Gastrocnemius medialis (tissue), 4 donors: ENCODE data around the gene CD2AP.

Experiments used
- POLR2A ChIP-seq, 2 donors: fragments of 450-650 bp; IDR thresholded peaks; one replicate each; pipeline ENCODE4 v1.6.1; 2017; ENCODE audit warnings: antibody characterized with exemption in 2 of 2, mild to moderate bottlenecking in 2 of 2, moderate library complexity in 2 of 2
- TF ChIP-seq, protein P1 (sequence below), 5 experiments: fragments of 450-650 bp in 3 of 5; fragments of 200-600 bp in 2 of 5; sonication (generic) in 2 of 5; IDR thresholded peaks in 4 of 5; conservative IDR thresholded peaks in 1 of 5; 1 replicate in 4 of 5; 2 replicates in 1 of 5; pipeline ENCODE4 v1.5.1; 2016 to 2019; ENCODE audit warnings: antibody characterized with exemption in 5 of 5, mild to moderate bottlenecking in 3 of 5, moderate library complexity in 3 of 5

DNA sequence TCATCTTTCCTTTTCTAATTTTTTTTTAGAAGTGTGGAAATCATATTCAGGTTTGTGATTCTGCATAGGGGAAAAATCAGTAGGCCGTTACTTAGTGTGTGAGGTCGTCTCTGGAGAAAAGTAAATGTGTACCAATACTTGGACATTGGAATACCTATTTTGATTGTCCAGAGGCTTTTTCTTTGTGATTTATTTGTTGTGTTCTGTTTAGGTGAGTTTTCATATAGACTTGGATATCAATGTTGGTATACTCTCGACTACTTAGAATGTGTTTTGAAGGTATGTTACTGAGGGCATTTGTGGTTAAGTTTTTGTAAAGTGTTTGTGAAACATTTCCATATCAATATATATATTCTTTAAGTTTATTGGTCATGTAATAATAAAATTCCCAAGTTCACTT, 2.3 kb downstream of the CD2AP start:
- TF ChIP-seq, protein P1, sequence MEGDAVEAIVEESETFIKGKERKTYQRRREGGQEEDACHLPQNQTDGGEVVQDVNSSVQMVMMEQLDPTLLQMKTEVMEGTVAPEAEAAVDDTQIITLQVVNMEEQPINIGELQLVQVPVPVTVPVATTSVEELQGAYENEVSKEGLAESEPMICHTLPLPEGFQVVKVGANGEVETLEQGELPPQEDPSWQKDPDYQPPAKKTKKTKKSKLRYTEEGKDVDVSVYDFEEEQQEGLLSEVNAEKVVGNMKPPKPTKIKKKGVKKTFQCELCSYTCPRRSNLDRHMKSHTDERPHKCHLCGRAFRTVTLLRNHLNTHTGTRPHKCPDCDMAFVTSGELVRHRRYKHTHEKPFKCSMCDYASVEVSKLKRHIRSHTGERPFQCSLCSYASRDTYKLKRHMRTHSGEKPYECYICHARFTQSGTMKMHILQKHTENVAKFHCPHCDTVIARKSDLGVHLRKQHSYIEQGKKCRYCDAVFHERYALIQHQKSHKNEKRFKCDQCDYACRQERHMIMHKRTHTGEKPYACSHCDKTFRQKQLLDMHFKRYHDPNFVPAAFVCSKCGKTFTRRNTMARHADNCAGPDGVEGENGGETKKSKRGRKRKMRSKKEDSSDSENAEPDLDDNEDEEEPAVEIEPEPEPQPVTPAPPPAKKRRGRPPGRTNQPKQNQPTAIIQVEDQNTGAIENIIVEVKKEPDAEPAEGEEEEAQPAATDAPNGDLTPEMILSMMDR (IDR thresholded peaks at IDR 0.05 in 4 of 5, conservative IDR thresholded peaks at IDR 0.05 in 1 of 5): no peak
- no peak for TF ChIP-seq POLR2A (IDR thresholded peaks at IDR 0.05)
